ENCODE results near the gene POGLUT2.

The POGLUT2 gene

GRCh38 chr13:102776271-102776670, 22.5 kb downstream of the POGLUT2 start:
- no peak for DNase-seq (ENCODE audit: low read depth)
- no peak for TF ChIP-seq MYC (IDR thresholded peaks at IDR 0.05; ENCODE audit: low read depth, low read length)
- TF ChIP-seq POLR2A (IDR thresholded peaks at IDR 0.05; ENCODE audit: extremely low read depth, insufficient read length) = no peak
- TF ChIP-seq CTCF (IDR thresholded peaks at IDR 0.05; ENCODE audit: low read depth, low read length) = no peak
- no peak for TF ChIP-seq MAX (IDR thresholded peaks at IDR 0.05; ENCODE audit: low read depth, low read length)
- H3K4me3 ChIP-seq (ENCODE audit: low read depth, low read length) = no peak overlapping the region

DNA sequence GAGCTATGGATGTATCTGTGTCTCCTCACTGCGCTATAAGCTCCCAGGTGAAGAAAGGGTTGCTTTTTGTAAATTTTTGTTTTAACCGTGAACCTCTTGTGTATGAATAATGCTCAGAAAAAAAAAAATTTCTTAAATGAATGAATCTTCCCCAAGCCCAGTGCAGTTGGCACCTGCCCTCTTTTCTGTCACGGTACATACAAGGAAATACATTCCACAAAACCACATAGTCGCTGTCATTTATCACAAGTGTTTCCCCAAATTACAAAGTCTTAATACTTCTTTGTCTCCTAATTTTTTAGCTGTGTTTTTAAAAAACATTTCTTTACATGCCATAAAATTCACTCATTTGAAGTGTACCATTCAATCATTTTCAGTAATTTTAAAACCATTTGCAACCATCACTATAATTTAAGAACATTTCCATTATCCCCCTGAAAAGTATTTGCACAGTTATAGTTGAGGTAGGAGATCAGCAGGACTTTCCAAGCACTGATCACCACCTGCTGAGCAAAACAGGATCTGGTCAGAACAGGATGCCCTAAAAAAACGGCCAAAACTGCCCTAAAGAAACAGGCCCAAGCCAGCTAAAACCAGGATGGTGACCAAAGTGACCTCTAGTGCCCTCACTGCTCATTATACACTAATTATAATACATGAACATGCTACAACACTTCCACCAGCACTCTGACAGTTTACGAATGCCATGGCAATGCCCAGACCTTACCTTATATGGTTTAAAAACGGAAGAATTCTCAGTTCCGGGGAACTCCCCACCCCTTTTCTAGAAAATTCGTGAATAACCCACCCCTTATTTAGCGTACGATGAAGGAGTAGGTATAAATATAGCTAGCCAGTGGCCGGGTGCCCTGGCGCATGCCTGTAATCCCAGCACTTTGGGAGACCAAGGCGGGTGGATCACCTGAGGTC, 23.9 kb downstream of the POGLUT2 start:
- TF ChIP-seq MAX (IDR thresholded peaks at IDR 0.05; ENCODE audit: low read depth, low read length) (peak; percentile 45; the same call in 1 of the 2 replicates), POLR2A (IDR thresholded peaks at IDR 0.05; ENCODE audit: extremely low read depth, insufficient read length) (no peak), CTCF (IDR thresholded peaks at IDR 0.05; ENCODE audit: low read depth, low read length) (no peak)
- DNase-seq (ENCODE audit: low read depth) = peak; percentile 86
- H3K4me3 ChIP-seq (ENCODE audit: low read depth, low read length) = no peak overlapping the region

GRCh38 chr13:102774214-102774568, 24.6 kb downstream of the POGLUT2 start:
- DNase-seq (ENCODE audit: low read depth) = no peak
- TF ChIP-seq POLR2A (IDR thresholded peaks at IDR 0.05; ENCODE audit: extremely low read depth, insufficient read length) (no peak), MAX (IDR thresholded peaks at IDR 0.05; ENCODE audit: low read depth, low read length) (peak; percentile 20)
- peak overlapping the region; percentile 46 for H3K4me3 ChIP-seq (ENCODE audit: low read depth, low read length)

DNA sequence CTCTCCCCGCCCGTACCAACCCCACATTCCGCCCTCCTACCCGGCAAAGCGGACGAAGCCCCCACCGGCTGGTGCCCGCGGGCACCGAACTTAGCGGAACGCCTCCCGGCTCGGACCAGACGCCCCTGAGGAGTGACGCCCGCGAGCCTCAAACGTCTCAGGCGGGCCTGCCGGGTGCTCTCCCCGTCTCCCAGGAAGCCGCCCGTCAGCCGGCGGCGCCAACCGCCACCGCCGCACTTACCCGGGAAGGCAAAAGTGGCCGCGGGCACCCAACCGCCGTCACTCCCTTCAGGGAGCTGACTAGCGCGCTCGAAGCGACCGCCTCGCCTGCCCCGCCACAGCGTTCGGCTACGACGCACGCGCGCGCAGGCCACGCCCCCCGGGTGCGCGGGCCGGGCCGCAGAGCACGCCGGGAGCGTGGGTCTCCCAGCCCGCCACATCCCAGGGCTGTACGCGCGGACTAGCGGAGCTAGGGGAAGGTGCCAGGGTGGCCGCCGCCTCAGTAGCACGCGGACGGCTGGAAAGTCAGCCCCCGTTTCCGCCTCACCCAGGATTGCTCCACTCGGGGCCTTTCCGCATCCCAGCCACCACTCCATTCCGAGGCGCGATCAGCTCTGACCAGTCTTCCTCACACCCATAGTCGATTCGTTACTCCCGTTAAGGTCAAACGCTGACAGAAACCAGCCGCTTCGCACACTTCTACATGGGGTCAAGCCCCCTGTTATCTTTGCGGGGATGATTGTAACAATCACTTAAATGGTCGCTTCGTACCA, 25.1 kb downstream of the POGLUT2 start, which contains the start of gene TEX30:
Gene TEX30 (minus strand): TSS at position 346 of the 773 bp plus-strand sequence. CDS start 3,760 bp downstream, outside the sequence.
- TF ChIP-seq MAX (IDR thresholded peaks at IDR 0.05; ENCODE audit: low read depth, low read length) = peak; percentile 94
- TF ChIP-seq POLR2A (IDR thresholded peaks at IDR 0.05; ENCODE audit: extremely low read depth, insufficient read length) = peak; percentile 100
- TF ChIP-seq MYC (IDR thresholded peaks at IDR 0.05; ENCODE audit: low read depth, low read length) = peak; percentile 98
- TF ChIP-seq CTCF (IDR thresholded peaks at IDR 0.05; ENCODE audit: low read depth, low read length) = no peak
- peak within 1 kb of the TSS; percentile 85 for H3K4me3 ChIP-seq (ENCODE audit: low read depth, low read length)
- peak; percentile 93 for DNase-seq (ENCODE audit: low read depth)

DNA sequence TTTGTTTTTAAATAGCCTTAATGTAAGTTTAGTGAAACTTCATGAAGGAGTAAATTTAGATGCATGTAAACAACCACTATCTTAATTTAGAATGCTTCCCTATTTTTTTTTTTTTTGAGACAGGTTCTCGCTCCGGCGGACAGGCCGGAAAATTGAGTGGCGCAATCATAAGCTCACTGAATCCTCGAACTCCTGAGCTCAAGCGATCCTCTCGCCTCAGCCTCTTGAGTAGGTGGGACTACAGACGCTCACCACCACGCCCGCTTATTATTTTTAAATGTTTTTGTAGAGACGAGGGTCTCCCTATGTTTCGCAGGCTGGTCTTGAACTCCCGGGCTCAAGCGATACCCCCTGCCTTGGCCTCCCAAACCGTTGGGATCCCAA, 26.7 kb downstream of the POGLUT2 start:
- peak overlapping the region; percentile 85 for H3K4me3 ChIP-seq (ENCODE audit: low read depth, low read length)
- peak; percentile 77 for DNase-seq (ENCODE audit: low read depth)
- TF ChIP-seq CTCF (IDR thresholded peaks at IDR 0.05; ENCODE audit: low read depth, low read length) = no peak
- no peak for TF ChIP-seq MYC (IDR thresholded peaks at IDR 0.05; ENCODE audit: low read depth, low read length)
- no peak for TF ChIP-seq MAX (IDR thresholded peaks at IDR 0.05; ENCODE audit: low read depth, low read length)
